ENCODE measurements around the gene CIZ1. TPM values are rescaled to one million over a fixed set of nuclear protein-coding genes. Genes with fewer than 3 reads are reported as not detected.

The CIZ1 gene
- total and polyA plus RNA-seq, 9 of the 15 experiments (the other 6 are each of a cell fraction or from before 2014, with no cell fraction given), result 6.6 to 329 (median 87.8) TPM

GRCh38 chr9:128127568-128127989 lies 63.8 kb downstream of the CIZ1 start, which contains the start of gene PTGES2 (continued):
- TF ChIP-seq PKNOX1 (IDR thresholded peaks at IDR 0.05), result no peak
- no peak for TF ChIP-seq NBN (IDR thresholded peaks at IDR 0.05; ENCODE audit: low read depth)
- TF ChIP-seq CLOCK (CRISPR knock-in tag; IDR thresholded peaks at IDR 0.05; ENCODE audit: borderline replicate concordance), result no peak
- TF ChIP-seq HMGXB4 (CRISPR knock-in tag; IDR thresholded peaks at IDR 0.05), result no peak
- TF ChIP-seq ARID2 (IDR thresholded peaks at IDR 0.05), result no peak
- TF ChIP-seq CGGBP1 (CRISPR knock-in tag; IDR thresholded peaks at IDR 0.05), result no peak

Data from K562 (cell line).